Osteocyte (in vitro differentiated cells): ENCODE data around the gene BCL10. TPM values are rescaled to one million over a fixed set of nuclear protein-coding genes. Genes with fewer than 3 reads are reported as not detected.

Experiments used
- DNase-seq: peaks from one replicate; pipeline ENCODE4 v3.0.0; 2021; ENCODE audit warnings: mixed read lengths; ENCODE audit not compliant: unreplicated experiment; ENCODE audit errors: extremely low spot score
- H3K27ac Mint-ChIP-seq: one replicate; pipeline ENCODE4 v1.8.0; 2021; ENCODE audit warnings: mild to moderate bottlenecking, mixed read lengths; ENCODE audit not compliant: unreplicated experiment
- H3K27me3 Mint-ChIP-seq: one replicate; pipeline ENCODE4 v1.8.0; 2021; ENCODE audit warnings: mixed read lengths; ENCODE audit not compliant: unreplicated experiment
- H3K36me3 Mint-ChIP-seq: one replicate; pipeline ENCODE4 v1.8.0; 2021; ENCODE audit warnings: mixed read lengths; ENCODE audit not compliant: unreplicated experiment
- H3K4me1 Mint-ChIP-seq: one replicate; pipeline ENCODE4 v1.8.0; 2021; ENCODE audit warnings: mixed read lengths; ENCODE audit not compliant: unreplicated experiment
- H3K4me3 Mint-ChIP-seq: one replicate; pipeline ENCODE4 v1.8.0; 2021; ENCODE audit warnings: mild to moderate bottlenecking, moderate library complexity, mixed read lengths; ENCODE audit not compliant: unreplicated experiment
- H3K9me3 Mint-ChIP-seq: one replicate; pipeline ENCODE4 v1.8.0; 2021; ENCODE audit warnings: mixed read lengths; ENCODE audit not compliant: unreplicated experiment
- total RNA-seq: library from RNA; stranded (reverse); gene quantifications from 2 replicates; pipeline ENCODE4 v1.2.1, GENCODE V29; 2021
- TF ChIP-seq, protein P1 (sequence below): fragments of 200-600 bp; sonication (generic); IDR thresholded peaks from 2 replicates; pipeline ENCODE4 v1.5.0; 2021; ENCODE audit warnings: antibody characterized with exemption, mild to moderate bottlenecking, moderate library complexity

The BCL10 gene
- total RNA-seq, 1 donor from 2014 or later: 27.9 TPM

DNA sequence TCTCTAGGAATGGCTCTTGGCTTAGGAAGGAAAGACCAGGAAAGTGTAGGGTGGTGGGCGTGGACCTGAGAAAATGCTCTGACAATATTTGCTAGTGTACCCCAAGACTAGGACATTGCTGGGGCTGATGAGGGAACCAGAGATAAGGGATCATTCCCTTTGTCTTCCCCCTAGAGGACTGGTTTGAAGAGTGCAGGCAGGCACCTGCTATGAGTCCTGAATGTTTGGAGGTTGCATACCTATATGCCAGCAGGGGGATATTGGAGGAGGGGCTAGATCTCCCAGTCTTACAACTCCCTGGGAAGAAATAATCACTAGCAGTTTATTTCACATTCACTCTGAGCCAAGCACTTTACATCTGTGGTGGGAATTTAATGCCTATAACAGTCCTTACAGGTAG lies 6.0 kb upstream of the BCL10 start:
- no peak overlapping the region for H3K4me3 Mint-ChIP-seq
- peaks cover 2% of the 10 kb centered on the region for H3K36me3 Mint-ChIP-seq
- H3K27ac Mint-ChIP-seq: no peak overlapping the region
- TF ChIP-seq, protein P1, sequence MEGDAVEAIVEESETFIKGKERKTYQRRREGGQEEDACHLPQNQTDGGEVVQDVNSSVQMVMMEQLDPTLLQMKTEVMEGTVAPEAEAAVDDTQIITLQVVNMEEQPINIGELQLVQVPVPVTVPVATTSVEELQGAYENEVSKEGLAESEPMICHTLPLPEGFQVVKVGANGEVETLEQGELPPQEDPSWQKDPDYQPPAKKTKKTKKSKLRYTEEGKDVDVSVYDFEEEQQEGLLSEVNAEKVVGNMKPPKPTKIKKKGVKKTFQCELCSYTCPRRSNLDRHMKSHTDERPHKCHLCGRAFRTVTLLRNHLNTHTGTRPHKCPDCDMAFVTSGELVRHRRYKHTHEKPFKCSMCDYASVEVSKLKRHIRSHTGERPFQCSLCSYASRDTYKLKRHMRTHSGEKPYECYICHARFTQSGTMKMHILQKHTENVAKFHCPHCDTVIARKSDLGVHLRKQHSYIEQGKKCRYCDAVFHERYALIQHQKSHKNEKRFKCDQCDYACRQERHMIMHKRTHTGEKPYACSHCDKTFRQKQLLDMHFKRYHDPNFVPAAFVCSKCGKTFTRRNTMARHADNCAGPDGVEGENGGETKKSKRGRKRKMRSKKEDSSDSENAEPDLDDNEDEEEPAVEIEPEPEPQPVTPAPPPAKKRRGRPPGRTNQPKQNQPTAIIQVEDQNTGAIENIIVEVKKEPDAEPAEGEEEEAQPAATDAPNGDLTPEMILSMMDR: no peak
- DNase-seq: no peak
- H3K27me3 Mint-ChIP-seq: no peaks in the 10 kb centered on the region
- no peaks in the 10 kb centered on the region for H3K9me3 Mint-ChIP-seq
- H3K4me1 Mint-ChIP-seq: peaks cover 12% of the 10 kb centered on the region

DNA sequence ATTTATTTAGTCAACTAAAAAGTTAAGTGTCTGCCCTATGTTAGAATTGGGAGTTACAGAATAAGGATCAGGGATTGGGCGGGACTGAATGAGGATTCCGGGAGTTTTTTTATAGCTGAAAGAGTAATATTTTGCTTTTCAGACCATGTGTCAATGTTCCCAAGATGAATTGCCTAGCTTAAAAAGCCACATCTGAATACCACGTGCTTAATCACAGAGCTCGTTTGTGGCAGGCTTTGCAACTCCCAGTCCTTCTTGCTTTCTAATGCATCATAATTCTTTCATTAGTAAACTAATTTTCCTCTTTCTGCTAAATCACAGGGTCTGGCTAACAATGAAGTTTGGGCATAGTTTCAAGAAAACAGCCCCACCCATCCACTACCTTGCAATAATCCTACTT lies 4.2 kb upstream of the BCL10 start:
- H3K4me3 Mint-ChIP-seq: no peak overlapping the region
- TF ChIP-seq, protein P1: no peak
- no peaks in the 10 kb centered on the region for H3K36me3 Mint-ChIP-seq
- no peaks in the 10 kb centered on the region for H3K9me3 Mint-ChIP-seq
- no peaks in the 10 kb centered on the region for H3K27me3 Mint-ChIP-seq
- H3K27ac Mint-ChIP-seq: no peak overlapping the region
- DNase-seq: no peak
- H3K4me1 Mint-ChIP-seq: peaks cover 18% of the 10 kb centered on the region

DNA sequence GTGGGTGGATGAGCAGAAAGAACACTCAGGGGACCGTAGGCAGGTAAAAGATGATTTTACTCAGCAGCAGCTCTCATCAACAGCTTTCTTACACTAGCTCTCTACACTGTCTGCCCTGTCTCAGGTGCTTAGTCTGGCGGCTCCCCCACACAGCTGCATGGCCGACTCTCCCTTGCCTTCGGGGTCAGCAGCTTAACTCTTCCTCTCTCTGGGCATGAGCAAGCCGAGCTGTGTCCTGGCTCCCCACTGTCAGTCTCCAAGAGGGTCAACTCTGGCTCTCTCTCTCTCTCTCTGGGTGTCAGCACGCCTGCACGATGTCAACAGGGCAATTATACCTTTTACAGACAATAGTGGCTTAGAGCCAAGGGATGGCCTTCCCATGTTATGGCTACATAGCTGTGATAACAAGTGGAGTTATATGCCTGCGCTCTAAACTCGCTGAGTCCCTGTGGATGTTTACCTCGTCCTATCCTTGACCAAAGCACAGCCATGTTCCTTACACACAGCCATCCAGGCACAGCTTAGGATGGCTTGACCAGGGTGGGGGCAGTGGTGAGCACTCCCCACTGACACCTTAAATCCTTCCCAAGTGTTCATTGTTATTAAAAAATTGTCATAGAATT lies 3.1 kb upstream of the BCL10 start:
- H3K27me3 Mint-ChIP-seq: no peaks in the 10 kb centered on the region
- no peak overlapping the region for H3K4me3 Mint-ChIP-seq
- peaks cover 27% of the 10 kb centered on the region for H3K4me1 Mint-ChIP-seq
- H3K9me3 Mint-ChIP-seq: no peaks in the 10 kb centered on the region
- H3K36me3 Mint-ChIP-seq: no peaks in the 10 kb centered on the region
- H3K27ac Mint-ChIP-seq: peak overlapping the region; percentile 85
- no peak for DNase-seq
- TF ChIP-seq, protein P1: no peak

DNA sequence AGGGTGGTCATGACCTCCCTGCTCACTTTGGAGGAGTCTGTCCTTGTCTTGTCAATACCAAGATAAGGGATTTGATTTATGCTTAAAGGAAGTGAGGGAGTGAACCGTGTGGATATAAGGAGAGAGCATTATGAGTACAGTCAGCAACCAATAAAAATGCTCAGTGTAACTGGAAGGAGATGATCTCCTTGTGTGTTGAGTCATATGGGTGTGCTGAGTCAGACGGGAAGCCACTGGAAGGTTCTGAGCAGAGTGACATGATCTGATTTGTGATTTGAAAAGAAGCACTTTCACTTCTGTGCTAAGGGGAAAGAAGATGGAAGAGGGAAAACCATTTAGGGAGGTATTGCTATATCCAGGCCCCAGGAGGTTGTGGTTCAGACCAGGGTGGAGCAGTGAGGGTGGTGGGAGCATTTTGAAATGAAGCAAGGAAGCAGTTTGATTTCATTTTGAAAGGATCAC lies 2.5 kb upstream of the BCL10 start:
- Mint-ChIP-seq H3K4me1 (peaks cover 34% of the 10 kb centered on the region), H3K9me3 (no peaks in the 10 kb centered on the region), H3K4me3 (peak overlapping the region; percentile 26), H3K27me3 (no peaks in the 10 kb centered on the region), H3K36me3 (no peaks in the 10 kb centered on the region), H3K27ac (peak overlapping the region; percentile 85)
- TF ChIP-seq, protein P1: no peak
- no peak for DNase-seq

DNA sequence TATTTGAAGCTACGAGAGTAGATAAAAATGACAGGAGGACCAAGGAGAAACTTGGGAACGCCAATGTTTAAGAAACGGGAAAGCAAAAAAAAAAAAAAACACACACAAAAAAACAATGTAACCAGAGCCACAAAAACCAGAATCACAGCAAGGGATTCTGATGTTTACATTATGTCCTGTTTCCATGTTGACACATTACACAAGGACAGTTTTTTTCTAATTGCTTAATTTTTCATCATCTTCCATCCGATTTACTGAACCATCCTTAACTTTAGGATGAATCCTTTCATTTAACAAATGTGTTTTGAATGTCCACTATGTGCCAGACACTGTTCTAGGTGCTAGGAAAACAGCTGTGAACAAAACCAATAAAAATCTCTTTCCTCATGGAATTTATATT lies 1.4 kb upstream of the BCL10 start:
- Mint-ChIP-seq H3K36me3 (peaks cover 9% of the 10 kb centered on the region), H3K27me3 (no peaks in the 10 kb centered on the region), H3K27ac (peak overlapping the region; percentile 96), H3K4me1 (peaks cover 45% of the 10 kb centered on the region), H3K9me3 (no peaks in the 10 kb centered on the region), H3K4me3 (no peak overlapping the region)
- no peak for DNase-seq
- TF ChIP-seq, protein P1: no peak
